AG08395 (cell line): Measurements from ENCODE around the gene FHOD3.
"Not testable (repeated sequence)": the region's sequence is repeated elsewhere in the genome, so short reads cannot be mapped to it uniquely, and the experiment has no call there.

Experiments used
- DNase-seq: peaks from one replicate; pipeline ENCODE4 v3.0.0; 2012; ENCODE audit warnings: mixed read lengths, low spot score

The FHOD3 gene

DNA sequence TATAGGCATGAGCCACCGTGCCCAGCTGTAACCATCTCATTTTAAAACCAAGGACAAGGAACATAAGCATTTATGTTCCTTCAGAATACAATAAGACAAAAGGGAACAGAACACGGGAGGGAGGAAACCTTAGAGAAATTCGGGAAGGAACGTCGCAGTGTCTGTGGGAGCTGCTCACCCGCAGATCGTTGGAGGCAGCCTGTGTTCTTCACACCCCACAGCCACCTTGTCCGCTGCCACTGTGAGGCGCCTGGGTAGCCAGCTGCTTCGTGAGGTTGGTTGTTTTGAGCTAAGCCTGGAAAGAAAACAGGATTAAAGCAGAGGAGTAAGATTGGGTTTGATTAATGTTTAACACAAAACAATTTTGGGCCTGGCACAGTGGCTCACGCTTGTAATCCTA lies 250.0 kb downstream of the FHOD3 start:
- no peak for DNase-seq

DNA sequence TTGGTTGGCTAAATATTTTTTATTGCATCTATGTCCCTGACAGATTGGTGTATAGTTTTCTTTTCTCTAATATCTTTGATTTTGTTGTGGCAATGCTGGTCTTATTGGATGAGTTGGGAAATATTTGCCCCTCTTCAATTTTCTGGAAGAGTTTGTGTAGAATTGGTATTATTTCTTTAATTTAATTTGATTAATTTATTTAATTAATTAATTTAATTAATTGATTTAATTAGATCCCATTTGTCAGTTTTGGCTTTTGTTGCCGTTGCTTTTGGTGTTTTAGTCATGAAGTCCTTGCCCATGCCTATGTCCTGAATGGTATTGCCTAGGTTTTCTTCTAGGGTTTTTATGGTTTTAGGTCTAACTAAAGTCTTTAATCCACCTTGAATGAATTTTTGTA lies 253.8 kb downstream of the FHOD3 start:
- DNase-seq = not testable (repeated sequence)

DNA sequence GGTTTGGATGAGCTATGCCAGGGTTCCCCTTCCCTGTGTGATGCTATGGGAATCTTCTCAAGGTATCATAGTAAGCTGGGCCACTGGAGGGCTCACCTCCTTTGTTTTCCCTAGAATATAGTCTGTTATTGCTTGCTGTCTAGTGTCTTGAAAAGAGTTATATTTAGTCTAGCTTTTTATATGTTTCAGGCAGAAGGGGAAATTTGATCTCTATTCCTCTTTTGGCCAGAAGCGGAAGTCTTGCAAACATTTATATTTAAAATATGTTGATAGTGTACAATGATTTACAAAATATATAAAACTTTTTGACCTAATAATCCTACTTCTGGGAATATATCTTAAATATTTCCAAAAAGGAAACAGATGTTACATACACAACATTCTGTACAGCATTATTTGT lies 260.7 kb downstream of the FHOD3 start:
- DNase-seq = no peak

DNA sequence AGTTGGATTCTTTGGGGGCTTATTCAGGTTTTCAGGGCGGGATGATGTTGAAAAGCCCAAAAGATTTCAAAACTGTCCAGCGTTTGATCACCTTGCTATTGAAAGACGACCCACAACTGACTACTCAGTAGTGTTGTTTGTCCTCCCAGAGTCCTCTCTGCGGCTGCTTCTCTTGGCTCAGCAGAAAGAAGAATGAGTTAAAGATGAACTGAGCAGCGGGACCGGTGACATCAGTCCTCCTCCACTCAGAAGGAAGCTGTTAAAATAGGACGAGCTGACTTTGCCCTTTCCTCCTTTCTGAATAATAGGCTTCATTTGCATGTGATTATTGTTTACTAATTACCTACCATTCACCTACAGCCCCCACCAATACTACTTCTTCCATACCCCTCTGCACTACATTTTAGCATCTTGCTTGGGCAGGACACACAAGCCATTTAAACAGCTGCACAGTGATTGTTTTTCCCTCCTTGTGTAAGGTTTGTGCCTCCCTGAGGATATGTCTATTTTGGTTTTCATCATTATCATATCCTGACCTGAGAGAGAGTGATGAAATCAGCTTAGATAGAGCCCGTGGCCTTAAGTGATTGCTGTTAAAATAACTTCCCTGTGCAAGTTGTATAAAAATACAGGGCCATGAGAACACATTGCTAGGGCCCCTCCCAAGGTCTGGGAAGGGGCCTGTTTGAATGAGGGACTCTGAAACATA lies 261.8 kb downstream of the FHOD3 start:
- DNase-seq = no peak

DNA sequence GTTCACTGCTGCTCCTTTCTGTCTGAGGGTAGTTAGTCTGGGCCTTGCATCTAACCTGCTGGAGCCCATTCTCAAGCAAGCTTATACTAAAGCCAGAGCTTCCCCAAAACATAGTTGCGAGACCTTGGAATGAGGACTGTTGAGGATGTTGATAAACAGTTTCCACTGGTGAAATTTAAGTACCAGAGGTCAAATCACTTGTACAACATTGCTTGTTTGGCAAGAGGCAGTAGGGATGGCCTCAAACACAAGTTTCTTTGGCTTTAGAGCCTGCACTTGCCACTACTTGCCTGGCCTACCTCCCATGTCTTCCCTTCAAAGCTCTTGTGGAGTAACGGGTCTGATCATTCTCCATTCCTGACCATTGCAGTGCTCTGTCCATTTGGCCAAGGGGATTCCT lies 262.7 kb downstream of the FHOD3 start:
- no peak for DNase-seq

DNA sequence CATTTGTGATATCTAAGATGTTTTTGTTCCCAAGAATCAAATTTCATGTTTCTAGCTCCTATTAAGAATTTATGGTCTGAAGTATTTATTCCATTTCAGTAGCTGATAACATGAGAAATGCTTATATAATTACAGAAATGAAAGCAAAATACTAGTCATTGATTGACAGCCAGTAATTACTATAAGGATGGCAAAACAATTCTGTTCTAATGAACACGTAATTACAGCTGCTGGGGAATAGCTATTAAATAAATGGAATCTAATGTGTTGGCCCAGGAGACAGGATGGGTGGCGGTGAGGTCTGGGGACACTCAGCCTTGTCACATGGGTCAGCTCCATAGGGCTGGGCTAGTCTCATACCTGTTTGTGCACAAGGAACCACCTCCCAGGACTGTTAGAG lies 263.5 kb downstream of the FHOD3 start:
- no peak for DNase-seq

DNA sequence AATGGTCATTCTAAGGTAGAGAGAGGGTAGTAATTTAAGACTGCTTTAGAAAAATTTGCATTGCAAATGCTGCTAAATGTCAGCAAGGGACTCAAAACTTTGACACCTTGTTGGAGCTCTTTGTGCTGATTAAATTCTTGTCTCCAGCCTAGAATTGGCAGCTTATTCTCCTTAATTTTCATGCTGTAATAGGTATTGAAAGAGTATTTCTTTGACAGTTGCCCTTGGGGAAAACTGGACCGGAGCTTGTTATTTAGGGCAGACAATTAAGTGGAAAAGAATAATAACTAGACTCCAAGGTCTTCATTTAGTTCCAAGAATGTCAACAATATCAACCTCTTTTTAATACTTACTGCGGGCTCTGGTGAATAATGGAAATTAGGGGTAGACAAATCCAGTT lies 267.3 kb downstream of the FHOD3 start:
- DNase-seq = no peak

DNA sequence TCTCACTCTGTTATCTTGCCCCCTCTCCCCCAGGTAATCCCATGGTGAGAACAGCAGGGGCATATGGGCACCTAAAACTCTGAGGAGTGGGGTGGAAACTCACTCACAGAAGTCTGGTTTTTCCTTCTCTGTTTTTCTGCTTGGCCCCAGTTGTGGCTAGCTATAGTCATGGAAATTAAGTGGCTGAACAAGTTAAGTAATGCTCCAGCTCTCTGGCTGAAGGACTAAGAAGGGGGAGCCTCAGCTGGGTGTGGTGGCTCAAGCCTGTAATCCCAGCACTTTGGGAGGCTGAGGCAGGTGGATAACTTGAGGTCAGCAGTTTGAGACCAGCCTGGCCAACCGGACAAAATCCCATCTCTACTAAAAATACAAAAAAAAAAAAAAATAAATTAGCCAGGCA lies 270.3 kb downstream of the FHOD3 start:
- no peak for DNase-seq

DNA sequence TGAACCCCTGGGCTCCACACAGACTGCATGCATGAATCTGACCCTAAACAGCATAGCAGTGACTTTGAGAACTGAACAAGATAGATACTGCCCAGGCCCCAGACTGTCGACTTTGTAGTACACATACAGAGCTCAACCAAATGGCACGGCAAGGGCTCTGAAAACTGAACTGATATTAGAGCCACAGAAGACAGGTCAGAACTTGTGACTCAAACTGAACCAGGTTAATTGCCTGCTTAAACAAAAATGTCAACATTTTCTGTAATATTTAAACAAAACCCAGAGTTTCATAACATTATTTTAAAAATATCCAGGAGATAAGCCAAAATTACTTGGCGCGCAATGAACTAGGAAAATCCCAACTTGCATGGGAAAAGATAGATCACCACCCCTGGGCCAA lies 271.0 kb downstream of the FHOD3 start:
- no peak for DNase-seq

DNA sequence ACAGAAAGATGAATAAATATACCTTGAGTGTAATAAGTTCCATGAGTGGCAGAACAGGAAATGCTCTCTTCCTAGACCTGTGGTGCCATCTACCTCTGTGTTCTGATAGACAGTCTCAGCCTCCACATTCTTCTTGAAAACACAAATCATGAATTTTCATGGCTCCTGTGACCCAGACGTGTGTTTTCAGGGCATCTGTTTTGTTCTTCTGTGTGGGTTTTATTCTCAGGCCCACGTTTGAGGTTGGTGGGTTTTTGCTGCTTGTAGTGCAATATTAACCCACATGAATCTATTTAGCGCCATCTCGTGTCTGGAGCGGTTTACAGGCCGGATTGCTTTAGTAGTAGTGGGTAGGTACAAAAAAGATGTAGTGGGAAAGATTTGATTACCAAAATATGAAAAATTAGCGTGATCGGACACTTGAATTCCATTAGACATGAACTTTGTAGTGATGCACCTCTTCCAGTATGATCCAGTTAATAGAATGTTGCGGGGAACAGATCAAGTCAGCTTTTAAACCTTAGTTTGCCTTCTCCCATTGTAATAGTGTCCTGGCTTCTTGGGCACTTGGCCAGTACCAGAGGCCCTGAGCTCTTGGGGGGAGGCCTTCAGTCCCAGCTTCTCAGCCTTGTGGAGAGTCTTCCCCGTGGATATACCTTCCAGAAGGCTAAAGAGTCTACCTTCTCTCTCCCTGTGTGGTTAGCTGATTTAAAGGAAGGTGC lies 274.8 kb downstream of the FHOD3 start:
- peak; percentile 67 for DNase-seq

DNA sequence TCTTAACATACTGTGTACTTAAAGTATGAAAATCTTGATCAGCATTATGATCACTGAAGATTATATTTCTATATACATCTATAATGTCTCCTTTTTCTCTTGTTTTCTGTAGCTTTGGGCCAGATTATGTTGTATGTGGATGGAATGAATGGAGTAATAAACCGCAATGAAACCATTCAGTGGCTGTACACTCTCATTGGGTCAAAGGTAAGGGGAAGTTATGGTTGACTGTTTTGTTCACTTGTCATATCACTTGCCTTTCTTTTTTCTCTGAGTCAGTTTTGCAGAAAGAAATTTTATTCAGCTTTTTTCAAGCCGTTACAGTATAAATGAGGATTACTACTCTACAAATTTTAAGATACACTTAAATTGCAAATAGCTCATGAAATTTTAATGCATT lies 278.8 kb downstream of the FHOD3 start:
- no peak for DNase-seq

DNA sequence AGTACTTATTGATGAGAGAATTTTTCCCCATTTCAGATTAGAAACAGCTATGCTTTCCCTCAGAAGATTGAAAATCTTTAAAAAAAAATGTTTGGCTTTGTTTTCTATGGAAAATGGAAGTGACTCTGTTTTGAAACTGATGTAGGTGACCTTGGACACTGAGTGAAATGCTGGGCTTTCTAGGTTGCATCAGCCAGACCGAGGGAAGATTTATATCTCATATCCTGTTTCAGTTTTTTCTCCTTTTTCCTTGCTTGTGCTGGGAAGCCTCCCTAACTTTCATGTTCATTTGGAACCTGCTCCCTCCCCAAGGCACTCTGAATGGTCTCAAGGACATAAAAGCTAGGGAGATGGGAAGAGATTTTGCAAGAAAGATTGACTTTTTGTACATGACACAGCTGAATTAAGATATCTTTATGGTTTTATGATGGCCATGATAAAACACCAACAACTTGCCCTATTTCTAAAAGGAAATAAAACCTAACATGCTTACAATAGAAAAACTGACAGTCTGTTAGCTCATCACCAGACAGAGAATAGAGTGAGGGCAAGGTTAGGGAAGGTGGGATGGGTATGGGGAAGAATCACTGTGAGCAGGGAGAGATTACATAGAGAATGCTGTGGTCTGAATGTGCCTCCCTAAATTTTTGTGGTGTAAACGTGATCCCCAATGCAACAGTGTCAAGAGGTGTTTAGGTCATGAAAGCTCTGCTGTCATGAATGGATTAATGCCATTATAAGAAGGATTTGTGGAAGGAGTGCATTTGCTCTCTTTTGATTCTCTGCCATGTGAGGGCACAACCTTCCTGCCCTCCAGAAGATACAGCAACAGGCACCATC lies 281.6 kb downstream of the FHOD3 start:
- no peak for DNase-seq

DNA sequence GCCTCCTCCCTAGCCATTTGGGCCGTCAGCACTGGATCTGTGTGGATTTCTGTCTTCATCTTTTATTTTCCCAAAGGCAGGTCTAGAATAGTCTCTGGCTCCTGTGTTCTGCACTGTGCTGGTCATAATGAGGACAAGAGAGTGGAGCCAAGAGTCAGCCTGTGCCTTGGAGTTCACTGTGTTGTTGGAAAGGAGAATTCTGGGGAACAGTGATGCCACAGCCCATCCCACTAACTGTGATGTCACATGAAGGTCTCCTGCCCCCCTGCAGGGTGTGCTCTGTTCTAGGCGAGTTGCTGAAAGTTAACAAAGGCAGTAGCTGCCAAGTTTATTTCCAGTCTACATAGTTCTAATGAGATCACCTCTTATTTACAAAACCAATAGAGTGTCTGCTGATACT lies 282.8 kb downstream of the FHOD3 start:
- DNase-seq = peak; percentile 50

DNA sequence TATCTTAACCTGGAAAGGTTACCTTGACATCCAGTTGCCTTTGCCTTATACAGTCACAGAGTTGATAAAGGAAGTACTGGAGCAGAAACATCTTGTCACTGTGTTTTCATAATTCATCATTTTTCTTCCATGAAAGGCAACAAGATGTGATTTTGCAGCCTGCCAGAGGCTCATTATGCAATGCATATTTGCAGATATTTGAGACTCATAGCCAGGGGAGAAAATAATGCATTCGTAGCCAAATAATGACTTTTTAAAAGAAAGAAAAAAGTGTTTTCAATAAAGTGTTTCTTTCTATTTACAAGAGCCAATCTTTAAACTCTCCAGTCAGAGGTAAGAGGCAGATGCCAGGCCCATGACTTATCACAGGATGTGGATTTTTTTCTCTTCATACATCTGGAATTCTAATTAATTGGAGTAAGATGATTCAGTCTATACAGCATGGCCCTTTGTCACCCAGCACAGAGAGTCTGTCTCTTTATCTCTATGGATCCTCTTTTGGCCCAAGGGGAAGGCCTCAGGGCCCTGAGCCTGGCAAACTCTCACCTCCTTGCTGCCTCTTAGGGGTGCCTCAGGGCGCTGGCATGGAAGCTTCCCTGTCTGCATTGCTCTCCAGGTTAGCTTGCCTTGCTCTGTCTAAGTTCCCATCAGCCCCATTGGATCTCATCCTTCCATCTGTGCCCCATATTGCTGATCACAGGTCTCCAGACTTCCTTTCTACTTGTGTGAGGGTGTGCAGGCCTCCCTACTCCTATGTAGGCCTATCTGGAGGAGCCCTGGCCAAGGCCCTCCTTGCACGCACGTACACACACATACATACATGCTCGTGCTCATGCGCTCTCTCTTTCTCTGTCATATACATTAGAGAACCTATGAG lies 283.6 kb downstream of the FHOD3 start:
- peak; percentile 83 for DNase-seq

DNA sequence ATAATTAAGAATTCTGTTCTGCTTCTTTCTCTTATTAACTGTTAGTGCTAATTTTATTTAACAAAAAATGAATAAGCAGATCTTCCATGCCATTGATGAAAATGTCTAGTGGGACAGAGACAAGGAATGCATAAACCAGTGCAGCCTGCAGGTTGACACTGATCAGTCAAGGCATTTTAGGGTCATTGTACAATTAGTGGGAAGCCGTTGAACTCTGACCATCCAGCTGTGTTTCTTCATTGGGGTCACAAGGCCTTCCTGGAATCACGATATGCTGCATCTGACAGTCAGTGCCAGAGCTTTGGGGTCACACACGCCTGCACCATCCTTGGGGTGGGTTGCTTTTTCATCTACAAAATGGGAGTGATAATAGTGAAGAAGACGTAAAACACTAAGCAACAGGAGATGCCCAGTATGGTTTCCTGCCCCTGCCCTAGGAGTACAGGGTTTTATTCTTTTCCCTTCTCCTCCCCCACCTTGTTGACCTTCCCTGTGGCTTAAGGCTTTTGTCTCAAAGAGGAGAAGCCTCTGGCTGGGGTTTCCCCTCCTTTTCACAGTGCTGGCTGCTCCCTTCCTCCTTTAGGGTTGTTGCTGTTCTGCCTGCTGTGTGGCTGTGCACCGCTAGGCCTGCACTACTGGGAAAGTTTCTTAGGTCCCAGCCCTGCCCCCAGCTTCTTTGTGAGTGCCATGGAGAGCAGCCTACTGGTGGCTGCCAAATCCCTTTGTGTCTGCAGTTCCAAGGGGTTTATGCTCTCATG lies 285.7 kb downstream of the FHOD3 start:
- no peak for DNase-seq

DNA sequence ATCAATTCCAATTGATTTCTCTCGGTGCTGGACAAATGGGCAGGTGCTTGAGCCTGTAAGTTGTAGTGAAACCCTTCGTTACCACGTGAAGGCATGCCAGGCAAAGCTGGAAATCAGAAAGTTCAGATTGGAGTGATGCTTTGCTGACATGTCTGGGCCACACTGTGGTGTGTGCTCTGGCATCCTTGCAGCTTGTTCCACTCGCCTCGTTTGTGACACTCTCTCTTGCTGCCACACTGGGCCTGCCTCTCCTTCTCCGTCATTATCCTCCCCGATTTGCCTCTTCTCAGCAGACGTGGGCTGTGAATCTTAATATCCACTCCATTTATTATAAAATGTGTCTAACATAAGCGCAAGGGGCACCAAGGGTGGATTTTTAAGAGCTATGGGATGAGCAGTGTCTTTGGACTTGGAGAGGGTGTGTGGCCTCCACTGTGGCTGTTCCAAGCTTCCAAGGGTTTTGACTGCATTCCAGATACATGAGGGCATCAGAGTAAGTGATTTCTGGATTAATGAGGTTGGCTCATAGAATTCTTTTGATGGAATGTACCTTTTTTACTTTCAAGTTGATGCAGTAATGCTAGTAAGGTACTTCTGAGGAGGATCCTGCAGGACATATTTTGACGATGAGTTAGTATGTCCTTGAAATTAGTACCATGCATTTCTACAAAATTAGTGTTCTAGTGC lies 292.5 kb downstream of the FHOD3 start:
- peak; percentile 71 for DNase-seq

DNA sequence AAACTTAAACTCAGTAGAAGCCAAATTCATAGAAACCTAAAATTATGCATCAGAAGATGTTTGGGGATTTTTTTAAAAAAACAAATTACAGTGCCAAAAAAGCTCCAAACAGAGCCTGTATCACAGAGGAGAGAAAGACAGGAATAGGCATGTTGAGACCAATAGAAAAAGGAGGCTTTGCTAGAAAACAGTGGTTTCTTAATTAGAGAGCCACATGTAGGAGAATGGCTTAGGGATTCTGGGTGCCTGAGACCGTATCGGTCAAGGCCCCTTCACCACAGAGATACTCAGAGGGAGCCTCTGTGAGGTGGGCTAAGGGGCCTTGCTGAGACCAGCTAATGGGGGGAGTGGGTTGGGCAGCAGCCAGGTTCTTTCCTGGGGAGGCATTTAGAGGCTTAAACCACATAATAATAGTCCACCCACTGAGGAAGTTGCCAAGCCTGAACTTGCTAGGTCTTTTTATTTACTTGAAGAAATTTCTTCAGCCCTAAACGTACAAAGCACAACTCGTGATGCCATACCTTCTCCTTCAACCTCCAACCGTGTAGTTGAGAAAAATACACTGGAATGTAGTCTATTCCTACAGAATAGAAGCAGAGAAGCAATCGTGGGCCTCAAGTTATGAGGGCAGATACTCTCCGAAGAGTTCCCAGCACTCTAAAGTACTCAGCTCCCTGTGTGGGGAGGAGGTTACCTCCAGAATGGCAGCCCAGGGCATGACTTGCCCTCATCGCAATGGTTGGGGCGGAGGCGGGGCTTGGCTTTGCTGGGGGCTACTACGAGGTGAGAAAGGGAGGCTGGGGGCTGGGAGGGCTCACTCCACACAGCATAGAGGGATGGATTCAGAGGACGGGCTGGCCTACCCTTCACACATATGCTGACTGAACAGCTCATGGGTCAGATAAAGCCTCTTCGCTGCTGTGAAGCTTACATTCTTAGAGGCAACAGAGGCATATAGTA lies 293.4 kb downstream of the FHOD3 start:
- DNase-seq = no peak

DNA sequence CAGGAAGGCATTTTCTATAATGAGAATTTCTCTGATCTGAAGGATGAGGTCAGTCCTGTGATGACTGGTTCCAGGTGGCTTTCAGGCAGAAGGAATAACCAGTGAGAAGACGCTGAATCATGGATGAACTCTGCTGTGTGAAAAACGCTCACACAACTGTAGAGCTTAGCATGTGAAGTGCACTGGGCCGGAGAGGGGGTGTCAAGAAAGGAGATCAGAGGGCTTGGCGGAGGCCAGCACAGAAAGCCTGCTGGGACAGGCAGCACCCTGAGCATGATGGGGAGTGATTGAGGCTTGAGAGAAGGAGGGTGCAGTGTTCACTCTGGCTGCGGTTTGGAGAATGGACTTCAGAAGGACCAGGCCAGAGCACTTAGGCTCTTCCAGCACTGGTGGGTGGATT lies 294.8 kb downstream of the FHOD3 start:
- no peak for DNase-seq

DNA sequence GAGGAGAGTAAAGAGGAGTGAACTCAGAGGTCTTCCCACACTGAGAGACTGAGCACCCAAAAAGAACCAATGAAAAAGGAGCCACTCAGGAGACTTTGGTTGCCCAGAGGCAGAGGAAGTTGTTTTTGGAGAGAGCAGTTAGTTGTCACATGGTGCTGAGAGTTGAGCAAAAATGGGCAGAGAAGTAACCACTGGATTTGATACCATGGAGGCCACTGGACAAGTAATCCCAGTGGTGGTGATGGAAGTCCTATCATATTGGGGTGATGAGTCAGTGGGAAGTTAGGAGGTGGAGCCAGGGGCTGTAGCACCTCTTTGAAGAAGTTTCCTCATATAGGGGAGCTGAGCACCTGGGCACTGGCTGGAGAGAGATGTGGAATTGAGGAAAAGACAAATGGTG lies 295.5 kb downstream of the FHOD3 start:
- DNase-seq = peak; percentile 11
